Caki2 (cell line): ENCODE data around the gene AP1M2. TPM values are rescaled to one million over a fixed set of nuclear protein-coding genes. Genes with fewer than 3 reads are reported as not detected.
A peak's percentile ranks its signal among the peaks of the same experiment; 100 is the strongest.

Source experiments
- DNase-seq: peaks from one replicate; pipeline ENCODE4 v3.0.0-alpha.2; 2015; ENCODE audit warnings: low read depth
- in situ Hi-C: cut with HindIII; loops from 2 replicates; pipeline ENCODE4 v1.10.0; 2016; ENCODE audit warnings: low sequenced_read_pairs, low pct_unique_long_range_greater_than_20kb, mixed read lengths
- total RNA-seq: library from RNA; depleted of rRNA; stranded (reverse); fragments of >200 nt; shearing (Covaris generic); gene quantifications from 2 replicates; pipeline ENCODE4 v1.2.3, GENCODE V29; 2014; ENCODE audit warnings: low replicate concordance; rRNA removed

The AP1M2 gene
- total RNA-seq = 29.2 and 48.7 TPM in 2 replicates

- DNase-seq = no peak
- in situ Hi-C loops = no loop called here
Measured at GRCh38 chr19:10587022-10587838, at the start of gene AP1M2. TSS of gene AP1M2 (minus strand) at chr19:10587312. CDS start at chr19:10587231, 81 bp downstream.

DNA sequence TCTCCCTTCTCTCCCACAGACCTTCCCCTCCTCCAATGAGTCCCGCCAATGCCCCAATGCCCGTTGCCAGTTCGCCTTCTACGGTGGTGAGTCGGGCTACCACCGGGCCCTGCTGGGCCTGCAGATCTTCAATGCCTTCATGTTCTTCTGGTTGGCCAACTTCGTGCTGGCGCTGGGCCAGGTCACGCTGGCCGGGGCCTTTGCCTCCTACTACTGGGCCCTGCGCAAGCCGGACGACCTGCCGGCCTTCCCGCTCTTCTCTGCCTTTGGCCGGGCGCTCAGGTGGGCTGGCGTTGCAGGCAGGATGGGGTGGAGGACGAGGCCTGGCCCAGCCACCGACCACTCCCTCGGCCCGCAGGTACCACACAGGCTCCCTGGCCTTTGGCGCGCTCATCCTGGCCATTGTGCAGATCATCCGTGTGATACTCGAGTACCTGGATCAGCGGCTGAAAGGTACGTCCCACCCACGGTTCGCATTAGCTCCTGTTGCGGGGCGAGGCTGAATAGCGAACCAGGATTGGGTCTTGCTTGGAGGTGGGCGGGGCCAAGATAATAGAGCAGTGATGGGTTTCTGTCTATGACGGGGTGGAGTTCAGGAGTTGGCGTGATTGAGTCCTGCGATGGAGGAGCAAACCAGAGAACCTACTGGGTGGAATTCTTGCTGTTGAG is 49.3 kb upstream of the AP1M2 start:
- in situ Hi-C loops = no loop called here
- DNase-seq = no peak

- in situ Hi-C loops = no loop called here
- DNase-seq = no peak
Measured at GRCh38 chr19:10634963-10635362, 47.9 kb upstream of the AP1M2 start.

GRCh38 chr19:10634430-10634829 is 47.3 kb upstream of the AP1M2 start:
- DNase-seq = no peak
- in situ Hi-C loops = no loop called here

DNA sequence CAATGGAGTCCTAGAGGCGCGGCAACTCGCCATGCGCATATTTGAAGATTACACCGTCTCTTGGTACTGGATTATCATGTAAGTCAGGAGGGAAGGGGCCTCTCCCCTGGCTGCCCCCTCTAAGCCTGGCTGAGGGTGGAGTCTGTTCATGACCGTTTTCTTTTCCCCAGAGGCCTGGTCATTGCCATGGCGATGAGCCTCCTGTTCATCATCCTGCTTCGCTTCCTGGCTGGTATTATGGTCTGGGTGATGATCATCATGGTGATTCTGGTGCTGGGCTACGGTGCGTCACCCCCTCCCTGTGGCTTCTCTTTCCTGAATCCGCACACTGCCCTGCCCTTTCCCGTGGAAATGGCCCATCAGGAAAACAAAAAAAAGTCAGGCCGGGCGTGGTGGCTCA is 44.8 kb upstream of the AP1M2 start:
- no peak for DNase-seq
- in situ Hi-C loops = no loop called here

- in situ Hi-C loops = no loop called here
- no peak for DNase-seq
Measured at GRCh38 chr19:10625762-10626138, 38.6 kb upstream of the AP1M2 start.

- in situ Hi-C loops = no loop called here
- peak; percentile 21 for DNase-seq
Measured at GRCh38 chr19:10625003-10625761, 38.1 kb upstream of the AP1M2 start, which contains the start of gene SLC44A2. TSS of gene SLC44A2 (plus strand) at chr19:10625553. CDS start at chr19:10625634, 81 bp downstream.

DNA sequence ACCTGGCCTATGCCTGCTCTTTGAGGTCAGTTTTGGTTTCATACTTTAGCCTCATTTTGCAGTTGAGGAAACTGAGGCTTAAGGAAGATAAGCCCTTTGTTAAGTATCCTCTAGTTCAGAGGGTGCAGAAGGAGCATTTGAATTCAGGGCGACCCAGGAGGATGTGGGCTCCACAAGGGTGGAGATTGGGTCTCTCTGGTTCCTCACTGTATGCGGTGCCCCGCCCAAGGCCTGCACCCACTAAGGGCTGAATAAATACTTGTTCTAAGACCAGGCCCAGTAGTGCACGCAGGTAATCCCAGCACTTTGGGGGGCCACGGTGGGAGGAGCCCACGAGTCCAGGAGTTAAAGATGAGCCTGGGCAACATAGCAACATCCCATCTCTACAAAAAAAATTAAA is 37.5 kb upstream of the AP1M2 start:
- in situ Hi-C loops = no loop called here
- DNase-seq = no peak

DNA sequence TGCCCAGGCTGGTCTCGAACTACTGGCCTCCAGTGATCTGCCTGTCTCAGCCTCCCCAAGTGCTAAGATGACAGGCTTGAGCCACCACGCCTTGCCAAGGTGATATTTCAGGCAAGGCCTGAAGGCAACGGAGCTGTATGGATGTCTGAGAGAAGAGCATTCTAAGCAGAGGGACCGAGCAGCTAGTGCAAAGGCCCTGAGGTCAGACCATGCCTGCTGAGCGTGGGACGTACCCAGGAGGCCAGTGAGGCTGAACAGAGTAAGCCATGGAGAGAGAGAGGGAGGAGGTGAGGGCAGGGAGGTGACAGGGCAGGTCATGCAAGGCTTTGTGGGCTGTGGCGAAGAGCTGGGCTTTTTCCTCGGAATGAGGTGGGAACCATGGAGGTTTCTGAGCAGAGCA is 34.9 kb upstream of the AP1M2 start:
- in situ Hi-C loops = no loop called here
- no peak for DNase-seq

- in situ Hi-C loops = no loop called here
- no peak for DNase-seq
Measured at GRCh38 chr19:10620786-10621185, 33.7 kb upstream of the AP1M2 start.

GRCh38 chr19:10618846-10619245 is 31.7 kb upstream of the AP1M2 start:
- in situ Hi-C loops = no loop called here
- no peak for DNase-seq

GRCh38 chr19:10617409-10618121 is 30.5 kb upstream of the AP1M2 start:
- no peak for DNase-seq
- in situ Hi-C loops = no loop called here

- in situ Hi-C loops = no loop called here
- DNase-seq = no peak
Measured at GRCh38 chr19:10615429-10616023, 28.4 kb upstream of the AP1M2 start.

DNA sequence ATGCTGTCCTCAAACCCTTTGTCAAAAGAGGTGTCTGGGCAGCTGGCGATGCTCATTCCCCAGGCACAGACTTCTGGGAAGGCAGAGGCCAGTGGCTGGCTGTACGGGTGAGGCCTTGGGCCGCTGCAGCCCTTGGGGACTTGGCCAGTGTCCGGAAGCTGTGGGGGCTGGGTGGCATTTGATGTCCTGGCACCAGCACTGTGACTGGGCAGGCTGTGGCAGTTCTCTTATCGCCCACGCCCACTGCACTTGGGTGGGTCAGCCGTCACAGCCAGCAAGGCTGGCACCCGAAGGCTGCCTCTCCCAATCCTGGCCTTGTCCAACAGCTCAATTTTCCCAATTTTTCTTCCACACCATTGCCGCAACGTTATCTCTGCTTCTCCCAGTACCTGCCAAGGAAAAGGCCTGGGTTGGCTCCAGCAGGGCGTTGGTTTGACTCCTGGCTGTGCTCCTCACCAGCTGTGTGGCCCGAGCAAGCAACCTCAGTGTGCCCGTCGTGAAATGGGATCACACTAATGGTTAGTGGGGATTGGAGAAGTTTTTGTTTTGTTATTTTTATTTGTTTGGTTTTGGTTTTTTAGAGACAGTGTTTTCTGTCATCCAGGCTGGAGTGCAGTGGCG is 25.5 kb upstream of the AP1M2 start:
- DNase-seq = no peak
- in situ Hi-C loops = no loop called here

- DNase-seq = no peak
Measured at GRCh38 chr19:10611907-10612306, 24.8 kb upstream of the AP1M2 start.

GRCh38 chr19:10604460-10604980 is 17.4 kb upstream of the AP1M2 start:
- in situ Hi-C loops = no loop called here

More at GRCh38 chr19:10611907-10612306, 24.8 kb upstream of the AP1M2 start:
- in situ Hi-C loops = no loop called here

DNA sequence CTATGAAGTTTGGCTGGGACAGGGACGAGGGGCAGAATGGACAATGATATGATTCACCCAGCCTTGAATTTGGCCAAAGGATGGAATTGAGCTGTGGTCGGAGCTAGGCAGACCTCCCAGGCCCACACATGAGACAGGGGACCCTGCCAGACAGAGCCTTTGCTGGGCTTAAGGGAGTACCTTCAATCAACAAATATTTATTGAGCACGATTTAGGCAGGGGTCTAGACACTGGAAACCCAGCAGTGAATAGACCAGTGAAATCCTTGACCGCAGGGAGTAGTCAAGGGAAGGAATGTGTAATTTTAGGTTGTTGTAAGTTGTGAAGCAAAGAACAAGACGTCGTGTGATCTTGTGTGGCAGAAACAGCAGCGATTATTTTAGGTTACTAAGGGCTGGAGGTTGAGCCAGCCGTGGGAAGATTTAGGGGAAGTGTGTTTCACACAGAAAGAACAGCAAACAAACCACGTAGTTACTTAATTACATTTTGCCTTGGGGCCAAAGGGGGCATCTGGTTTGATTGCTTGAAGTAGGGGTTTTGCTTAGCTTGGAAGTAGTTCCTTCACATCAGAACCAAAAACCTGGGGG is 16.9 kb upstream of the AP1M2 start:
- in situ Hi-C loops = no loop called here
- no peak for DNase-seq

More at GRCh38 chr19:10604460-10604980, 17.4 kb upstream of the AP1M2 start:
- DNase-seq = no peak
